ENCODE results near the gene MT1HL1. TPM values are rescaled to one million over a fixed set of nuclear protein-coding genes. Genes with fewer than 3 reads are reported as not detected.

Gene MT1HL1
- total RNA-seq, result not detected in 2 replicates

DNA sequence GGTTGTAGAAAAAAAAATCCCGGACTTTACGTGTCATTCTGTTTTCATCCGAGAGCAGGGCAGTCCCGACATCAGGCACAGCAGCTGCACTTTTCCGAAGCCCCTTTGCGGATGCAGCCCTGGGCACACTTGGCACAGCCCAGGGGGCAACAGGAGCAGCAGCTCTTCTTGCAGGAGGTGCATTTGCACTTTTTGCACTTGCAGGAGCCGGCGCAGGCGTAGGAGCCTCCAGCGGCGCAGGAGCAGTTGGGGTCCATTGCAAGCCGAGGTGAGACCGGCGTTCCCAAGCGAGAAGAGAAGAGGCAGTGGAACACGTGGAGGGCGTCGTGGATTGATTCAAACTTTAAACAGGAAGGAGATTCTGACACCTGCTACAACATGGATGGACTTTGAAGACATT, at the start of gene MT1HL1:
MT1HL1 (minus strand) TSS at position 326 of the 400 bp plus-strand sequence; CDS start at position 257, 69 bp downstream.

GRCh38 chr1:237041795-237042525, 37.7 kb upstream of the MT1HL1 start, which contains the start of gene RYR2:
Gene RYR2 (plus strand): TSS chr1:237042184. CDS start chr1:237042522, 338 bp downstream.

Other genes starting within 250 kb of the MT1HL1 start
- 42.4 and 45.7 TPM in 2 replicates for gene MTR, start 209.1 kb downstream of the MT1HL1 start, total RNA-seq
- under 0.01 TPM in 1 of 2 replicates, not detected in the other for gene RYR2, start 37.7 kb upstream of the MT1HL1 start, total RNA-seq

Measured in smooth muscle cell of the pulmonary artery (primary cell).